Measurements from ENCODE around the gene PLET1. TPM values are rescaled to one million over a fixed set of nuclear protein-coding genes. Genes with fewer than 3 reads are reported as not detected.

The PLET1 gene
- total and polyA plus RNA-seq, 2 of the 4 experiments (the other 2 are of a cell fraction) = not detected

GRCh38 chr11:112212290-112212689 lies 48.4 kb downstream of the PLET1 start:
- Histone ChIP-seq H3K4me2 (ENCODE audit: low read depth, low read length) (no peak overlapping the region), H3K4me1 (ENCODE audit: control insufficient read depth, insufficient read depth, low read length) (peaks cover 18% of the 10 kb centered on the region), H4K20me1 (ENCODE audit: insufficient read depth, low read length) (no peaks in the 10 kb centered on the region), H3K27me3 (ENCODE audit: control insufficient read depth, insufficient read depth, low read length) (no peaks in the 10 kb centered on the region), H3K4me3 (ENCODE audit: insufficient read depth, low read depth, low read length) (no peak overlapping the region), H2AK5ac (ENCODE audit: low read depth, low read length) (no peak overlapping the region), H3K9me1 (ENCODE audit: insufficient read depth, low read length) (peaks cover 9% of the 10 kb centered on the region), H2BK120ac (ENCODE audit: low read depth, low read length) (no peak overlapping the region; the same call in 1 of the 2 replicates), H3K36me3 (ENCODE audit: control insufficient read depth, insufficient read depth, low read length) (no peaks in the 10 kb centered on the region), H3K14ac (replicated peaks; ENCODE audit: low read depth, low read length) (no peak overlapping the region), H3K27ac (ENCODE audit: insufficient read depth, low read length) (no peak overlapping the region), H2AK9ac (replicated peaks; ENCODE audit: low read depth, low read length, poor library complexity) (no peak overlapping the region), H3K23ac (ENCODE audit: low read depth, low read length) (no peak overlapping the region), H3K79me1 (ENCODE audit: low read depth in 1 of 2, low read length in 2 of 2) (no peaks in the 10 kb centered on the region), H4K8ac (ENCODE audit: low read depth in 2 of 2, low read length in 2 of 2) (0 out of 4 replicates have a peak overlapping the region, but pooled peaks of 1 of the 2 experiments have one; percentile 11), H3K18ac (ENCODE audit: low read depth, low read length) (peak overlapping the region; percentile 69; the same call in 1 of the 2 replicates), H2BK5ac (ENCODE audit: low read depth, low read length, poor library complexity, severe bottlenecking) (no peak overlapping the region), H3K9ac (ENCODE audit: low read depth, low read length) (no peak overlapping the region), H3K9me3 (ENCODE audit: control insufficient read depth, insufficient read depth, low read length) (no peaks in the 10 kb centered on the region), H2BK15ac (ENCODE audit: low read depth, low read length) (0 out of 3 replicates have a peak overlapping the region, but pooled peaks have one; percentile 15), H4K91ac (ENCODE audit: insufficient read depth, low read depth, low read length) (peak overlapping the region; percentile 5; the same call in 1 of the 2 replicates), H2AFZ (replicated peaks; ENCODE audit: low read length, poor library complexity) (no peak overlapping the region), H3K4ac (ENCODE audit: low read depth, low read length) (no peak overlapping the region), H3K56ac (ENCODE audit: extremely low read depth, insufficient read depth, low read length) (no peak overlapping the region), H4K5ac (ENCODE audit: low read depth, low read length) (peak overlapping the region; percentile 73; the same call in 1 of the 2 replicates), H2BK20ac (ENCODE audit: low read depth, low read length) (no peak overlapping the region)
- DNase-seq (peak; percentile 20), ATAC-seq (ENCODE audit: low read depth) (peak; percentile 11; the same call in 1 of the 2 replicates)
- WGBS, 2 experiments (ENCODE audit: extremely low coverage in 2 of 2, insufficient read length in 1 of 2) = no CpG with 5 or more reads among the region's 3 CpGs
- ChIA-PET CTCF (interaction anchor here (1.4 kb wide), 2 partner anchors 68 to 99 kb away, joined by 4 to 5 read pairs; no protein-coding TSS in a partner anchor), POLR2A (ENCODE audit: unreplicated experiment) (no interaction called here)
- dilution Hi-C loops (cut with HindIII; ENCODE audit: low sequenced_read_pairs, unreplicated experiment) (no loop called here), intact Hi-C loops (cut with micrococcal nuclease) (loop anchor here (5.0 to 10.0 kb wide), 3 partner anchors 35 to 1523 kb away; partner anchors contain the start of gene BCO2), in situ Hi-C loops (cut with MboI; ENCODE audit: low sequenced_read_pairs) (loop anchor here (25.0 kb wide), 1 partner anchor 1325 kb away; no protein-coding TSS in a partner anchor)
- no TSS peak for BruUV-seq (replicated peaks)
- no peak for TF ChIP-seq RAD21 (IDR thresholded peaks at IDR 0.05; ENCODE audit: low read length)
- TF ChIP-seq MXI1 (IDR thresholded peaks at IDR 0.05; ENCODE audit: borderline replicate concordance, low read depth, low read length) = no peak
- TF ChIP-seq, protein P1, sequence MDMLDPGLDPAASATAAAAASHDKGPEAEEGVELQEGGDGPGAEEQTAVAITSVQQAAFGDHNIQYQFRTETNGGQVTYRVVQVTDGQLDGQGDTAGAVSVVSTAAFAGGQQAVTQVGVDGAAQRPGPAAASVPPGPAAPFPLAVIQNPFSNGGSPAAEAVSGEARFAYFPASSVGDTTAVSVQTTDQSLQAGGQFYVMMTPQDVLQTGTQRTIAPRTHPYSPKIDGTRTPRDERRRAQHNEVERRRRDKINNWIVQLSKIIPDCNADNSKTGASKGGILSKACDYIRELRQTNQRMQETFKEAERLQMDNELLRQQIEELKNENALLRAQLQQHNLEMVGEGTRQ (IDR thresholded peaks at IDR 0.05; ENCODE audit: low read depth, low read length) = no peak
- no peak for TF ChIP-seq RCOR1 (IDR thresholded peaks at IDR 0.05; ENCODE audit: insufficient replicate concordance, low read length)
- no peak for TF ChIP-seq BHLHE40 (IDR thresholded peaks at IDR 0.05; ENCODE audit: low read depth, low read length)
- no peak for TF ChIP-seq MAFK (IDR thresholded peaks at IDR 0.05; ENCODE audit: low read depth, low read length)
- TF ChIP-seq RFX5 (IDR thresholded peaks at IDR 0.05; ENCODE audit: low read depth, low read length) = no peak
- no peak for TF ChIP-seq NFE2L2 (IDR thresholded peaks at IDR 0.05; ENCODE audit: low read depth, low read length)
- TF ChIP-seq ELK1 (IDR thresholded peaks at IDR 0.05; ENCODE audit: borderline replicate concordance, low read depth, low read length) = no peak
- no peak for TF ChIP-seq CEBPB (IDR thresholded peaks at IDR 0.05; ENCODE audit: low read depth, low read length)
- TF ChIP-seq FOS (IDR thresholded peaks at IDR 0.05; ENCODE audit: low read depth, low read length) = no peak
- TF ChIP-seq SMC3 (IDR thresholded peaks at IDR 0.05; ENCODE audit: low read depth, low read length) = no peak
- no peak for TF ChIP-seq POLR2A (IDR thresholded peaks at IDR 0.05; ENCODE audit: low read depth, low read length)
- no peak for TF ChIP-seq CTCF (conservative IDR thresholded peaks at IDR 0.05; ENCODE audit: low read depth, low read length)
- TF ChIP-seq MAZ (IDR thresholded peaks at IDR 0.05; ENCODE audit: borderline replicate concordance, low read depth, low read length) = no peak
- TF ChIP-seq CHD1 (IDR thresholded peaks at IDR 0.05; ENCODE audit: low read depth, low read length) = no peak
